AG04450 (cell line): ENCODE results near the gene FERMT3. TPM values are rescaled to one million over a fixed set of nuclear protein-coding genes. Genes with fewer than 3 reads are reported as not detected.

Experiments
- CTCF ChIA-PET: fragments of 300-600, 350-600 bp; formaldehyde crosslinking; extraction: SDS; loops from one replicate; lab custom pipeline; 2022; ENCODE audit warnings: antibody characterized with exemption, inconsistent platforms; lab: Charles Lee
- POLR2A ChIA-PET: fragments of 350-600 bp; formaldehyde crosslinking; extraction: SDS; loops from one replicate; lab custom pipeline; 2021; ENCODE audit warnings: antibody characterized with exemption, inconsistent platforms; lab: Yijun Ruan, JAX
- DNase-seq: peaks from one replicate; pipeline ENCODE4 v3.0.0-alpha.2; 2011; ENCODE audit warnings: low read depth, low spot score
- H3K27ac ChIP-seq: one replicate; pipeline ENCODE4 v1.5.1; 2012; ENCODE audit warnings: low read depth, low read length, control low read depth
- H3K27me3 ChIP-seq: one replicate; pipeline ENCODE4 v1.6.0; 2012; ENCODE audit warnings: low read length; ENCODE audit not compliant: control insufficient read depth, insufficient read depth
- H3K4me3 ChIP-seq: 2 replicates; pipeline ENCODE4 v1.5.1; 2011; ENCODE audit warnings: mild to moderate bottlenecking, low read depth, low read length, control low read depth
- H3K9me3 ChIP-seq: 2 replicates; pipeline ENCODE4 v1.5.1; 2012; ENCODE audit warnings: low read length; ENCODE audit not compliant: control insufficient read depth, insufficient read depth
- polyA plus RNA-seq: library from polyadenylated mRNA; depleted of rRNA; stranded (reverse); fragments of >200 nt; gene quantifications from 2 replicates; pipeline ENCODE4 v1.2.3, GENCODE V29; 2011
- TF ChIP-seq, protein P1 (sequence below): IDR thresholded peaks from 2 replicates; pipeline ENCODE4 v1.5.1; 2011; ENCODE audit warnings: low read depth, low read length, control low read depth, inconsistent platforms

FERMT3 gene
- polyA plus RNA-seq, 1 experiment = 0.38 TPM

DNA sequence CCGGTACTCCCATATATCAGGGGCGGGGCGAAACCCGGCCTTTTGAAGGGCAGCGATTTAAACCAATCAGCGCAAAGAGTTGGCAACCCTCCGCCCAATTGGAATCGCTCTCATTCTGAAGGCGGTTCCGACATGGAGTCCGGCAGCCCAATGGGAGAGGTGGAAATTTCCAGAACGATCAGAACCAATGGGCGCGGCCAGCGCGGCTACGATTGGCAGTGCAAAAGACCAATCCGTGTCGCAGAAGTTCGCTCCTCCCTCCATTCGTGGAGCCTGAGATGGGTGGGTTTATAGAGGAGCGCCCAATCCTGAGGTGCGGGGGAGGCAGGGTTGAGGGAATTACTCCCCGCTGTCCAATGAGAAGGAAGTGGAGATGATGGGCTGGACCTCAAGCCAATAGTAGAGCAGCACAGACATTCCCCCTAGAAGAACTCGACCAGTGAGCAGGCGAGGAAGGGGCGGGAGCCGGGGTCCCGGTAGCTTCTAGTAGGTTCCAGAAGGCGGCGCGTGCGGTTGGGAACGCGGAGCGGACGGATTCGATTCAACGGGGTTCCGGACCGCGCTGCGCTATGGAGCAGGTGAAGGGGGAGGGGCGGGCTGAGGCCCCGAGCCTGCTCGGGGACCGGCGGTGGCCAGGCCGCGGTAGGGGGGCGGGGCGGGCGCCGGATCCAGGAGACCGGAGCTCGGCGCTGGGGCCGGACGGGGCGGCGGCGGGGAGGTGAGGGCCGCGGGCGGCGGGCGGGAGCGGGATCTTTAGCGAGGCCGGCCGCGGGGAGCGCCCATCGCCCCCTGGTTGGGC lies 20.6 kb upstream of the FERMT3 start, which contains the start of gene STIP1:
Gene STIP1 (plus strand): TSS at position 479 of the 799 bp plus-strand sequence. CDS start 91 bp downstream, at position 570.
- no peaks in the 10 kb centered on the region; the same call in 1 of the 2 replicates for H3K9me3 ChIP-seq
- peak within 1 kb of the TSS; percentile 96 for H3K27ac ChIP-seq
- ChIA-PET CTCF (interaction anchor here (0.5 to 1.5 kb wide), 6 partner anchors 70 to 1280 kb away, joined by 3 to 6 read pairs (median 4); no protein-coding TSS in a partner anchor), POLR2A (interaction anchor here (0.6 to 2.5 kb wide), 19 partner anchors 11 to 347 kb away, joined by 3 to 27 read pairs (median 5); partner anchors contain the start of genes ESRRA, FERMT3, FKBP2 and MACROD1)
- H3K27me3 ChIP-seq = no peaks in the 10 kb centered on the region
- DNase-seq = peak; percentile 100
- TF ChIP-seq, protein P1, sequence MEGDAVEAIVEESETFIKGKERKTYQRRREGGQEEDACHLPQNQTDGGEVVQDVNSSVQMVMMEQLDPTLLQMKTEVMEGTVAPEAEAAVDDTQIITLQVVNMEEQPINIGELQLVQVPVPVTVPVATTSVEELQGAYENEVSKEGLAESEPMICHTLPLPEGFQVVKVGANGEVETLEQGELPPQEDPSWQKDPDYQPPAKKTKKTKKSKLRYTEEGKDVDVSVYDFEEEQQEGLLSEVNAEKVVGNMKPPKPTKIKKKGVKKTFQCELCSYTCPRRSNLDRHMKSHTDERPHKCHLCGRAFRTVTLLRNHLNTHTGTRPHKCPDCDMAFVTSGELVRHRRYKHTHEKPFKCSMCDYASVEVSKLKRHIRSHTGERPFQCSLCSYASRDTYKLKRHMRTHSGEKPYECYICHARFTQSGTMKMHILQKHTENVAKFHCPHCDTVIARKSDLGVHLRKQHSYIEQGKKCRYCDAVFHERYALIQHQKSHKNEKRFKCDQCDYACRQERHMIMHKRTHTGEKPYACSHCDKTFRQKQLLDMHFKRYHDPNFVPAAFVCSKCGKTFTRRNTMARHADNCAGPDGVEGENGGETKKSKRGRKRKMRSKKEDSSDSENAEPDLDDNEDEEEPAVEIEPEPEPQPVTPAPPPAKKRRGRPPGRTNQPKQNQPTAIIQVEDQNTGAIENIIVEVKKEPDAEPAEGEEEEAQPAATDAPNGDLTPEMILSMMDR = peak; percentile 52
- H3K4me3 ChIP-seq = peak within 1 kb of the TSS; percentile 75

DNA sequence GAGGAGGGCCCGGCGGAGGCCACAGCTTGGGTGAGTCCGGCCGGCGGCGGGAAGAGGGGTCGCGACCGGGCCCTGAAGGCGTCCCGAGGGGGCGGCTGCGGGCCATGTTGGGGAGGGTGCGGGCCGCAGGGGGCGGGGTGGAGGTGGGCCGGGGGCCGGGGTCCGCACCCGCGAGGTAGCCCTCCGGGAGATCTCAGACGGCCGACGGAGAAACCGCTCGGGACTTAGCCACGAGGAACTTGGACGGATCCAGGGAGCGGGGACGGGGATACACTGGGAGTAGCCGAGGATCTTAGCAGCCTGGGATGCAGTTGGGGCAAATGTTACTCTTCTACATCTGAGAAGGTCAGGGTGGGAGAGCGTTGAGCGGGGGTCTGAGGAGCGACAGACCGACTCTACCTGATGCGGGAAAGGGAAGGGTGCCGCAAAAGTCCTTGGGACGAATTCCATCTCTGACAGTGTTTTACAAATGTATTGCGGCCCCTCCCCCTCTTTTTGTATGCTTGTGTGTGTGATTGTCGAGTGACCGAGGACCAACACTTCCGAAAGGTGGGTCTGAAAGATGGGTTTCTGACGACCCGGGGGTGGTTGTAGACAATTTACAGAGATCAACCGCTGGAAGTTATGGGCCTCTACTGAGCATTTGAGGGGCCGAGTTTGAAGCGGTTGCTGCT lies 19.9 kb upstream of the FERMT3 start:
- CTCF ChIA-PET = interaction anchor here (0.6 to 1.5 kb wide), 2 partner anchors 118 to 1281 kb away, joined by 4 read pairs; no protein-coding TSS in a partner anchor
- Histone ChIP-seq H3K9me3 (no peaks in the 10 kb centered on the region; the same call in 1 of the 2 replicates), H3K4me3 (no peak overlapping the region), H3K27ac (peak overlapping the region; percentile 31), H3K27me3 (no peaks in the 10 kb centered on the region)
- POLR2A ChIA-PET = interaction anchor here (0.6 to 2.5 kb wide), 9 partner anchors 10 to 348 kb away, joined by 3 to 27 read pairs (median 7); partner anchors contain the start of genes FERMT3, MACROD1, PRDX5 and RCOR2
- TF ChIP-seq, protein P1 = no peak
- DNase-seq = no peak

DNA sequence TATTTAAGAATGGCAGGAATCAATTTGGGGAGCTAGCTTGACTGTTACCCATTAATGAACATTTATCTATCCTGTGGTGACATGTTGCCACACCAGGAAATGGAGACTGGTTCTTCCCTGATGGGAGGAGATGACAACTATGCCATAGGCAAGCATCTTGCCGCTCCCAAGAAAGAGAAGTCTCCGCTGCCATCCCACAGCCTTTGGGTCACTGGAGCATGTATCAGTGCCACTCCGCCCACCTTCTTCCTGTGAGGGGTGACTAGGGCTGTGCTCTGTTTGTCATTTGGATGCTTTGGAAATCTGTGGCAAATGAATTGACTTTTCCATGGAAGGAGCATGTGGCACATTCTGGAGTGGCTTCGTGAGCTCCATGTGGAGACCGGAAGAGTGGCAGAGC lies 14.1 kb upstream of the FERMT3 start:
- DNase-seq = no peak
- CTCF ChIA-PET = interaction anchor here (1.5 kb wide), 2 partner anchors 12 to 108 kb away, joined by 4 to 9 read pairs; no protein-coding TSS in a partner anchor
- POLR2A ChIA-PET = no interaction called here

DNA sequence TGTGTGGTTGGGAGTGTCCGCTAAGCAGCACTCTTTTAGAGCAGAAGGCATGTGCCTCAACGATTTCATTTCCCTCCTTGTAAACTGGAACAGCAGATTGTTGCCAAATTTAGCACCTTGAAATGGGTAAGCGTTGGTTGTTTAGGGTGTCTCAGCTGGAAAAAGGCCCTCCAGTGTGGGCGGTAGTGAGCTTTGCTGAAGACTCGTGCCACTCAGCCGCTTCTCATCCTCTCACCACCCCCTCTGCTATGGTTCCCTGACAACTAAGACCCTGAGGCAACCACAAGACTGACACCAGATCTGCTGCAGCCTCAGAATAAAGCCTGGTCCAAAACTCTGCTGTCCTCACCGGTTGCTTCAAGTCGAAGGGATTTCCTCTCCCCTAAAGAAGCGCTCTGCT lies 9.9 kb upstream of the FERMT3 start:
- no peaks in the 10 kb centered on the region for H3K27me3 ChIP-seq
- TF ChIP-seq, protein P1 = no peak
- CTCF ChIA-PET = interaction anchor here (0.7 to 1.4 kb wide), 3 partner anchors 8 to 108 kb away, joined by 4 to 6 read pairs (median 5); partner anchors contain the start of gene CATSPERZ
- no peaks in the 10 kb centered on the region for H3K9me3 ChIP-seq
- DNase-seq = no peak
- POLR2A ChIA-PET = interaction anchor here (0.7 to 1.8 kb wide), 2 partner anchors 11 to 88 kb away, joined by 7 read pairs; partner anchors contain the start of genes BAD and STIP1
- H3K27ac ChIP-seq = no peak overlapping the region
- H3K4me3 ChIP-seq = no peak overlapping the region

More for the DNA sequence above, 14.1 kb upstream of the FERMT3 start:
- no peaks in the 10 kb centered on the region for H3K27me3 ChIP-seq
- no peaks in the 10 kb centered on the region for H3K9me3 ChIP-seq
- no peak overlapping the region for H3K27ac ChIP-seq
- TF ChIP-seq, protein P1 = no peak
- H3K4me3 ChIP-seq = no peak overlapping the region
